HUDEP-2 (cell line): ENCODE data around the gene MMP27.

Experiments
- DNase-seq, 76 experiments: peaks; one replicate each; lab custom pipeline; 2025; ENCODE audit not compliant: unreplicated experiment in 76 of 76; lab: John Stamatoyannopoulos, UW

MMP27 gene

GRCh38 chr11:102703826-102704493 lies 1.6 kb downstream of the MMP27 start:
- DNase-seq = no peak

- DNase-seq = no peak
Observed at GRCh38 chr11:102695201-102695600, 10.4 kb downstream of the MMP27 start.

GRCh38 chr11:102685754-102686153 lies 19.8 kb downstream of the MMP27 start:
- DNase-seq = no peak

GRCh38 chr11:102685338-102685737 lies 20.2 kb downstream of the MMP27 start:
- DNase-seq = no peak

GRCh38 chr11:102683277-102683676 lies 22.3 kb downstream of the MMP27 start:
- no peak for DNase-seq

GRCh38 chr11:102680945-102681344 lies 24.6 kb downstream of the MMP27 start:
- DNase-seq = no peak

GRCh38 chr11:102678022-102678421 lies 27.5 kb downstream of the MMP27 start:
- no peak for DNase-seq

- DNase-seq = no peak
Observed at GRCh38 chr11:102676084-102676483, 29.5 kb downstream of the MMP27 start.

- no peak for DNase-seq
Observed at GRCh38 chr11:102669664-102670063, 35.9 kb downstream of the MMP27 start.

- peak in 8 of 76 experiments; percentile 1 to 17 (median 6) for DNase-seq
Observed at GRCh38 chr11:102666331-102666957, 39.1 kb downstream of the MMP27 start.

- DNase-seq = peak in 5 of 76 experiments; percentile 2 to 16 (median 4)
Observed at GRCh38 chr11:102664001-102664752, 41.4 kb downstream of the MMP27 start.

- DNase-seq = no peak
Observed at GRCh38 chr11:102662607-102663006, 43.0 kb downstream of the MMP27 start.

- no peak for DNase-seq
Observed at GRCh38 chr11:102661040-102661439, 44.5 kb downstream of the MMP27 start.

- no peak for DNase-seq
Observed at GRCh38 chr11:102656528-102656927, 49.0 kb downstream of the MMP27 start.

GRCh38 chr11:102655547-102655946 lies 50.0 kb downstream of the MMP27 start:
- DNase-seq = no peak

GRCh38 chr11:102654761-102655160 lies 50.8 kb downstream of the MMP27 start:
- no peak for DNase-seq

- no peak for DNase-seq
Observed at GRCh38 chr11:102653744-102654291, 51.8 kb downstream of the MMP27 start.

- DNase-seq = no peak
Observed at GRCh38 chr11:102647430-102647829, 58.1 kb downstream of the MMP27 start.

GRCh38 chr11:102643941-102644340 lies 61.6 kb downstream of the MMP27 start:
- no peak for DNase-seq
